ENCODE results near the gene VWA3B. TPM values are rescaled to one million over a fixed set of nuclear protein-coding genes. Genes with fewer than 3 reads are reported as not detected.
"Not testable (repeated sequence)": the region's sequence is repeated elsewhere in the genome, so short reads cannot be mapped to it uniquely, and the experiment has no call there.

The VWA3B gene
- total RNA-seq, 1 donor from 2014 or later, result not detected

- FAIRE-seq (no peak), DNase-seq (ENCODE audit: low read depth) (no peak)
- Mint-ChIP-seq H3K27me3 (ENCODE audit: low read depth, unreplicated experiment) (peaks cover 93% of the 10 kb centered on the region), H3K9me3 (ENCODE audit: unreplicated experiment) (peaks cover 4% of the 10 kb centered on the region), H3K4me3 (ENCODE audit: unreplicated experiment) (no peak overlapping the region), H3K4me1 (ENCODE audit: low read depth, unreplicated experiment) (no peaks in the 10 kb centered on the region), H3K27ac (ENCODE audit: unreplicated experiment) (no peak overlapping the region), H3K36me3 (ENCODE audit: low read depth, unreplicated experiment) (no peaks in the 10 kb centered on the region)
- no peak overlapping the region for H3K4me2 ChIP-seq (ENCODE audit: low read length)
- TF ChIP-seq CTCF (IDR thresholded peaks at IDR 0.05; ENCODE audit: insufficient read depth, low read depth, low read length) (no peak), EZH2 (IDR thresholded peaks at IDR 0.05; ENCODE audit: insufficient read depth, low read length) (no peak)
- no peak overlapping the region for H3K4me3 ChIP-seq (ENCODE audit: insufficient read depth, low read depth, low read length)
- no peaks in the 10 kb centered on the region for H4K20me1 ChIP-seq (ENCODE audit: insufficient read depth, low read length)
- no peak overlapping the region for H3K27ac ChIP-seq (ENCODE audit: low read depth, low read length)
- no peak overlapping the region for H2AFZ ChIP-seq (ENCODE audit: low read depth, low read length)
- H3K79me2 ChIP-seq (ENCODE audit: insufficient read depth, low read length), result no peaks in the 10 kb centered on the region
- no peaks in the 10 kb centered on the region for H3K4me1 ChIP-seq (ENCODE audit: insufficient read depth, low read length)
- peaks cover 31% of the 10 kb centered on the region for H3K27me3 ChIP-seq (ENCODE audit: insufficient read depth, low read length)
- no peaks in the 10 kb centered on the region for H3K36me3 ChIP-seq (ENCODE audit: insufficient read depth, low read length)
- H3K9me3 ChIP-seq (ENCODE audit: insufficient read depth, low read depth, low read length), result no peaks in the 10 kb centered on the region
- H3K9ac ChIP-seq (ENCODE audit: low read length), result no peak overlapping the region
These were observed 39.1 kb downstream of the VWA3B start for GRCh38 chr2:98126061-98126460.

- no peak overlapping the region for H3K4me3 ChIP-seq (ENCODE audit: insufficient read depth, low read depth, low read length)
- no peak overlapping the region for H2AFZ ChIP-seq (ENCODE audit: low read depth, low read length)
- H4K20me1 ChIP-seq (ENCODE audit: insufficient read depth, low read length), result no peaks in the 10 kb centered on the region
- H3K4me2 ChIP-seq (ENCODE audit: low read length), result no peak overlapping the region
- no peak overlapping the region for H3K9ac ChIP-seq (ENCODE audit: low read length)
- H3K4me1 ChIP-seq (ENCODE audit: insufficient read depth, low read length), result no peaks in the 10 kb centered on the region
- no peaks in the 10 kb centered on the region for H3K9me3 ChIP-seq (ENCODE audit: insufficient read depth, low read depth, low read length)
- H3K27ac ChIP-seq (ENCODE audit: low read depth, low read length), result no peak overlapping the region
- no peaks in the 10 kb centered on the region for H3K36me3 Mint-ChIP-seq (ENCODE audit: low read depth, unreplicated experiment)
- H3K4me3 Mint-ChIP-seq (ENCODE audit: unreplicated experiment), result no peak overlapping the region
- DNase-seq (ENCODE audit: low read depth), result no peak
- H3K4me1 Mint-ChIP-seq (ENCODE audit: low read depth, unreplicated experiment), result no peaks in the 10 kb centered on the region
- peaks cover 80% of the 10 kb centered on the region for H3K27me3 Mint-ChIP-seq (ENCODE audit: low read depth, unreplicated experiment)
- H3K9me3 Mint-ChIP-seq (ENCODE audit: unreplicated experiment), result peaks cover 4% of the 10 kb centered on the region
- TF ChIP-seq EZH2 (IDR thresholded peaks at IDR 0.05; ENCODE audit: insufficient read depth, low read length) (no peak), CTCF (IDR thresholded peaks at IDR 0.05; ENCODE audit: insufficient read depth, low read depth, low read length) (no peak)
- H3K27ac Mint-ChIP-seq (ENCODE audit: unreplicated experiment), result no peak overlapping the region
- peaks cover 23% of the 10 kb centered on the region for H3K27me3 ChIP-seq (ENCODE audit: insufficient read depth, low read length)
- no peak for FAIRE-seq
- H3K79me2 ChIP-seq (ENCODE audit: insufficient read depth, low read length), result no peaks in the 10 kb centered on the region
- no peaks in the 10 kb centered on the region for H3K36me3 ChIP-seq (ENCODE audit: insufficient read depth, low read length)
These were observed 40.4 kb downstream of the VWA3B start for GRCh38 chr2:98127229-98127989.

GRCh38 chr2:98128556-98129109, 41.7 kb downstream of the VWA3B start:
- Histone ChIP-seq H3K27me3 (ENCODE audit: insufficient read depth, low read length) (peaks cover 18% of the 10 kb centered on the region), H3K4me1 (ENCODE audit: insufficient read depth, low read length) (no peaks in the 10 kb centered on the region), H3K9ac (ENCODE audit: low read length) (no peak overlapping the region), H2AFZ (ENCODE audit: low read depth, low read length) (no peak overlapping the region), H3K9me3 (ENCODE audit: insufficient read depth, low read depth, low read length) (no peaks in the 10 kb centered on the region), H3K4me3 (ENCODE audit: insufficient read depth, low read depth, low read length) (no peak overlapping the region), H3K79me2 (ENCODE audit: insufficient read depth, low read length) (no peaks in the 10 kb centered on the region), H4K20me1 (ENCODE audit: insufficient read depth, low read length) (no peaks in the 10 kb centered on the region), H3K4me2 (ENCODE audit: low read length) (no peak overlapping the region), H3K27ac (ENCODE audit: low read depth, low read length) (no peak overlapping the region), H3K36me3 (ENCODE audit: insufficient read depth, low read length) (no peaks in the 10 kb centered on the region)
- no peak overlapping the region for H3K4me3 Mint-ChIP-seq (ENCODE audit: unreplicated experiment)
- FAIRE-seq (no peak), DNase-seq (ENCODE audit: low read depth) (no peak)
- peaks cover 2% of the 10 kb centered on the region for H3K4me1 Mint-ChIP-seq (ENCODE audit: low read depth, unreplicated experiment)
- no peak overlapping the region for H3K27ac Mint-ChIP-seq (ENCODE audit: unreplicated experiment)
- H3K9me3 Mint-ChIP-seq (ENCODE audit: unreplicated experiment), result peaks cover 4% of the 10 kb centered on the region
- no peaks in the 10 kb centered on the region for H3K36me3 Mint-ChIP-seq (ENCODE audit: low read depth, unreplicated experiment)
- peaks cover 73% of the 10 kb centered on the region for H3K27me3 Mint-ChIP-seq (ENCODE audit: low read depth, unreplicated experiment)
- TF ChIP-seq EZH2 (IDR thresholded peaks at IDR 0.05; ENCODE audit: insufficient read depth, low read length), result no peak
- no peak for TF ChIP-seq CTCF (IDR thresholded peaks at IDR 0.05; ENCODE audit: insufficient read depth, low read depth, low read length)

- not testable (repeated sequence) for H3K9ac ChIP-seq (ENCODE audit: low read length); H3K79me2 ChIP-seq (ENCODE audit: insufficient read depth, low read length); H3K4me3 Mint-ChIP-seq (ENCODE audit: unreplicated experiment); H4K20me1 ChIP-seq (ENCODE audit: insufficient read depth, low read length); H2AFZ ChIP-seq (ENCODE audit: low read depth, low read length); FAIRE-seq; H3K36me3 Mint-ChIP-seq (ENCODE audit: low read depth, unreplicated experiment); H3K4me2 ChIP-seq (ENCODE audit: low read length); H3K27ac ChIP-seq (ENCODE audit: low read depth, low read length); H3K27ac Mint-ChIP-seq (ENCODE audit: unreplicated experiment); H3K36me3 ChIP-seq (ENCODE audit: insufficient read depth, low read length); H3K27me3 ChIP-seq (ENCODE audit: insufficient read depth, low read length); H3K9me3 ChIP-seq (ENCODE audit: insufficient read depth, low read depth, low read length); H3K4me3 ChIP-seq (ENCODE audit: insufficient read depth, low read depth, low read length); DNase-seq (ENCODE audit: low read depth); H3K4me1 ChIP-seq (ENCODE audit: insufficient read depth, low read length); H3K9me3 Mint-ChIP-seq (ENCODE audit: unreplicated experiment)
- H3K27me3 Mint-ChIP-seq (ENCODE audit: low read depth, unreplicated experiment), result peaks cover 65% of the 10 kb centered on the region
- H3K4me1 Mint-ChIP-seq (ENCODE audit: low read depth, unreplicated experiment), result peaks cover 13% of the 10 kb centered on the region
These were observed 43.1 kb downstream of the VWA3B start for GRCh38 chr2:98130073-98130472.

Data from astrocyte (in vitro differentiated cells and primary cell).